Measurements from ENCODE around the gene USP49.
"Not testable (repeated sequence)": the region's sequence is repeated elsewhere in the genome, so short reads cannot be mapped to it uniquely, and the experiment has no call there.

The USP49 gene

DNA sequence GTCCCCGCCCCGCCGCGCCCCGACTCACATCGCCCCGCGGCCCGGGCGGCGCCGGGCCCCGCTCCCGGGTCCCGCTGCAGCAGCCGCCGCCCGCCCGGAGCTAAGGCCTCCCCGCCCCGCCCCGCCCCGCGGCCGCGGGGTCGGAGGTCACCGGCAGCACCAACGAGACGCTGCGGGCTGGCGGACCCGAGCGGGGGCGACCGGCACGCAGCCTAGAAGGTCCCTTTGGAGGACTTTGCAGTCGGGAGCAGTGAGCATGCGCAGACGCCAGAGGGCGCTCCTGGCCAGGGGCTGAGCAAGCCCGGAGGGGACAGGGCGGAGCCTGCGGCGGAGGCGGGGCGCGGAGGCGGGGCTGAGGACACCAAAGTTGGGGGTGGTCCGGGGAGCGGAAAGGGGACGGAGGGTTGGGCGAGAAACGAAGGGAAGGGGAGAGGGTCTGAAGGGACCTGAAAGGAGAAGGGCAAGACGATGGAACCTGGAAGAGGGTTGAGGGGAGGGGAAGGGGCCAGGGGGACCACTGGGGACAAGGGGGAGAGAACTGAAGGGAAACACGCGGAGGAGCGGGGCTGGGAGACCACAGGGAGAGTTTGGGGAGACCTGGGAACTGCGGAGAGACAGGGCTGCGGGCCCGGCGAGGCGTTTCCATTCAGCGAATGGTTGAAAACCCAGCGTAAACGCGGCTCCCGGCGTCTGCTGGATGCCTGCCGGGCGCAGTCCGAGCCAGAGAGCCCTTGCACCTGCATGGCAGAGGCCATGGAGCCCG lies 115.2 kb downstream of the USP49 start, which contains the start of gene FRS3:
Gene FRS3 (minus strand): TSS at position 113 of the 763 bp plus-strand sequence. CDS start 2,913 bp downstream, outside the sequence.
- DNase-seq = peak; percentile 92

DNA sequence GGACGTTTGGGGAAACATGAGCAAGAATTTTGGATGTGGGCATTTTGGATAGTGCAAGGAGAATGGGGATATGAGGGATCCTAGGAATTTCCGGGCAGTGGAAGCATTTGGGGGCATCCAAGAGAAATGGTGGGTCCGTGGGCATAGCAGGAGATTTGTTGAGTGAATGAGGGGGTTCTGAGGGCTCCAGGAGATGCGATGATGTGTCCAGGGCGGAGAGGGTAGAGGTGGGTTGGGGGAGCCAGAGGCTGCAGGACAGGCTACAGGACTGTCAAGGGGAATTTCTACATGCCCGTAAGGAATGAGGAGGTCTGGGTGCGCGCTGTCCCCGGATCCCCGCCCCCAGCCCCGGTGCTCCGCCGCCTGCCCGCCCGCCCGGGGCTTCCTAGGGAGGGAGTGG lies 115.8 kb downstream of the USP49 start:
- DNase-seq = no peak

DNA sequence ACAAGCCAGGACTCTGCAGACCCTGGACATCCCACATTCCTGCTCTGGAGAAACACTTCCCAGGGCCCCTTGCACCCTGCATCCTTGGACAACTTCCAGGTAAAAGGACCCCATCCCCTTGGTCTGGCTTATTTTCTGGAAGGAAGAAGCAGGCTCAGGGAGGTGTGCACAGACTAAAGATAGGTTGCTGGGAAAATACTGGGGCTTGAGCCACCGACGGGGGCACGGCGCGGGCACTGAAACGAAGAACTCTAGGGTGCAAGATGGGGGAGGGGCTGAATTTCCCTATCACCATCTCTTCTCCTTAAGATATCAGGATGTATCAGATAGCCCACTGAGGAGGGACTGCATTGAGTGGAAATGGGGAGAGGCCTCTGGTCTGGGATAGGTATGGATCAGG lies 116.3 kb downstream of the USP49 start:
- DNase-seq = no peak

DNA sequence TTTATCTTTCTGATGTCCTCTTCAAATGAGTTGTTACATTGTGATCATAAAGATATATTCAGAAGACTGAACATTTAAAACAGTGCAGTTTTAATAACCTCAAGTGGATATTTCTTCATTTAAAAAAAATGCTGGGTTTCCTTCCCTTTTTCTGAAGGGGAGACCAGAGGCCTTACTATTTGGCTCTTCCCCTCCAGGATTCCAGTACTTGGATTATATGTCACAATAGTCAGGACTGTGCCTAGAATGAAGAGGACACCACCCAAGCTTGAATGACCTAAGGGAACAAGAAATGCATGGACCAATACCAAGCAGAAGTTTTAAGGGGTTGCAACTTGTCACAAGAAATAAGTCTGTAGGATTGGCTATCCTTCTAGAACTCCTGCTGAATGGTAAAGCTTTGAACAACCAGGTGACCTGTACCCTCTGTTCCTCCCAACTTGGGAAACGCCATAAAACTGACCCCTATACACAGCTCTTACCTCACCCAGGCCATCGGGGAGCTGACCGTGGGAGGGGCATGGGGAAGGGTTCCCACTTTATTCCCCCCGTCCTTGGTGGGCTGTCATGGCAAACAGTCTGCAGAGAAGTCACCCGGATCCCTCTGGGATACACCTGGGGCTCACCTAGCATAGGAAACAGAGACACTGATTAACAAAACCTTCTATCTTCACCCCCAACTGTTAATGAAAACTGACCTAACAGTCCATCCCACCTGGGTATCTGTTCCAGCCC lies 117.5 kb downstream of the USP49 start:
- DNase-seq = no peak

DNA sequence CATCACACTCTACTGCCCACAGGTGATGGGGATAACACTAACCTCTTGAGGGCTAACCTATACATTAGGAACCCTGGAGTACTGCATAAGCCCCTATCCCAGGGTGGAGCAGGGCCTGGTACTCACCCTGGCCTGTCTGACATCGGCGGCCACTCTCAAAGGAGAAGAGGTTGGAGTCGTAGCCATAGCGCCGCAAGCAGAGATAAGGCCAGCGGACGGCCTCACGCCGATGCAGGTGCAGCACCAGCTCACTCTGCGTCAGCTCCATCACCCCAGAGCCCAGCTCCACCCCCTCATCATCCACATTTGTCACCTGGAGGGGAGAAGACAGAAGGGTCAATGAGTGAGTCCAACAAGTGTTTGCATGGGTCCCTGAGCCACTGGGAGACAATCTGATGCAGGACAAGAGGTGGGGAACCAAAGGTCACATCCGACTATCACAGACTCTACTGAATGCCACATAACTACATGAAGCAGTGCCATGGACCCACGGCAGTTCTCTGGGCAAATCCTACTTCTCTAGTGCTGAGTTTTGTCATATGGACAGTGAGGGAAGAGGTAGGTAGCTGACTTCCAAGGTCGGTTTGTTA lies 119.8 kb downstream of the USP49 start:
- DNase-seq = no peak

DNA sequence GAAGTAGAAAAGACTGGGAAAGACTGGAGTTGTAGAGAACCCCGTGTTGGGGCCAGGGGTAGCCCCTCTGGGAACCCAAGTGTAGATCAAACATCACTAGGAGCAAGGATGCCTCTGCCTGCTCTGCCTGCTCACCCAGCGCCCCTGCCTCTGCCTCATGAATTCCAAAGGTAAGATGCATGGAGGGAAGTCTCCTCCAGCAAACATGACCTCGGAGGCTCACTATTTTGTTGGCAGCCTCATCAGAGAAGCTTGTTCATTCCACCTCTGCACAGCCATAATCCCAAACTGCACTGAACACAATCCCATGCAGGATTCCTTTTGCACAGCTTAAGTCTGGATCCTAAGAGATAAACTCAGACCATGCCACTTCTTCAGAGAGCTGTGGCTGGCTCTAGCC lies 120.3 kb downstream of the USP49 start:
- no peak for DNase-seq

DNA sequence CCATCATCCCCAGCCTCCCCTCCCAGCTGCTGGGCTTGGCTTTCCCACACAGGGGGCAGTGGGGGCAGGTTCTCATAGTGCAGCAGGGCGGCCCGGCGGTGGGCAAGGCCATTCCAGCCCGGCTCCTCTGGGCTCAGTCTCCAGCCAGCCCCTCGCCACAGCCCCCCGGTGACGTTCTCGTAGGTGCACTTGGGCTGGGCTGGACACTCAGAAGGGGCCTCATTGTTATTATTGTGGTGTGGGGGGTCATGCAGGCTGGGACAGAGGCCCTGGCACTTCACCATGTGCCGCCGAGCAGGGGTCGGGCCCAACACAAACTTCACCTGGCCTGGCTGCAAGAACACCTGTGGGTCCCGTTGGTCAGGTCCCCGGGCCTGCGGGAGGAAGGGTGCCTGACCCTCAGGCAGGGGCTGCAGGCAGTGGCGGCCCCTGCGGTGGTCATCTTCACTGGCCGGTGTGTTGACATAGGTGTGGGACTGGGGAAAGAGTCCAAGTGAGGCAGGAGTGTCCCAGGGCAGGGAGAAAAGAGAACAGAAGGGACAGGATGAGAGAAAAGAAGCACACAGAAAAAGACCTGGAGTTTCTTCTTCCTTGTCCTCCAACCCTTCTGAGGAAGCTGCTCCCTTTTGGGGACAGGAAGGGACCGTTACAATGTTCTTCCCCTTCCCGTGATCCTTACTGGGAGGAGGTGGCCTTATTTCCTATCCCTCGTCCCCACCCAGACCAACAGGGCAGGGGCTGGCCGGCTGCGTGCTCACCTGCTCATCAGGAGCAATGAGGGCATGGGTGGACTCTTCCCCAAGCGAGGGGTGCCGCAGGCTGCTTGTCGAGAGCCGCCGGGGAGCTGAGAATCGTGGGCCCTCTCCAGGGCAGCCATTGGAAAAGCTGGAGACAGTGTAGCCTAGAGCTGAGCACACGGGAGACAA lies 123.9 kb downstream of the USP49 start:
- DNase-seq = no peak

DNA sequence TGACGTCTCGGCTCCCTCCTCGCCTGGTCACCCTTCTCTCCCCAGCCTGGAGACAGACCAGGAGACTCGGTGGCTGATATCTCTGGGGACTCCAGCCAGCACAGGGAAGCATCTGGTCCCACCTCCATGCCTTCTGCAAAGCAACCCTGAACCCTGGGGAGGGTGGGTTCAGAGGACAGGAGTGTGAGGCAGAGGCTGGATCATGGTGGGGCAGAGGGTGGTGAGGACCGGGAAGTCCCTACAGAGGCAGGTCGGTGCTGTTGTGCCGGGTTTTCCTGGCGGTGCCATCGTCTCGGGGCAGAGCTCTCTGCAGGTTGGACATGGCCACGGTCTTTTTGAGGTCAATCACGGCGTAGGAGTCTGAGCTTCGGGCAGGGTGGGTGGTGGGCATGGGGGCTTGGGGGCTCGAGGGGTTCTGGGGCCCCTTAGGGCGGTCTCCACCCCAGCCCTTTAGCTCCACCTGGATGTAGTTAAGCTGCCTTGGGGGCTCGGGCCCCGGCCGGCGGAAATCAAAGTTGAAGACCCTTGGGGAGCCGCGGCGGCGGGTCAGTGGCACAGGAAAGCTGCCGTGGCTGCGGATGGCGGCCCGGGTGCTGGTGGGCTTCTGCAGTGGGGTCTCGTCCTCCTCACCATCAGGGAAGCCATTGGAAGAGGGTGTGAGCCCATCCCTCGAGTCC lies 124.7 kb downstream of the USP49 start:
- no peak for DNase-seq

DNA sequence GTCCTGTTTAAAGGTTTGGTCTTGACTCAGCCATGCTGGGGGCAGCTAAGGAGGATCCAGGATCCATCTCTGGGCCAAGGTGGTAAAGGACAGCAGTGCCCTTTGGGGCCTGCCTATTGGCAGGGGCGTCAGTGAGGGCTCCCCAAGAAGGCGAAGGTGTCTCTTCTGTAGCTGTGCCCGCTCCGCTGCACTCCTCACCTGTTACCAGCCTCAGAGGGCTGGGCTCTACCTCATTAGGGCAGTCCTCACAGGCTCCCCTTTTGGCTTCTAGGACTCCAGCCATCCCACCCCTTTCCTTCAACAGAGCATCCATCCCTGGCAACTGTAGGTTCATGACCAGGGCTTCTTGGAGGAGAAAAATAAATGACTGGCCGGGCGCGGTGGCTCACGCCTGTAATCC lies 125.8 kb downstream of the USP49 start:
- no peak for DNase-seq

DNA sequence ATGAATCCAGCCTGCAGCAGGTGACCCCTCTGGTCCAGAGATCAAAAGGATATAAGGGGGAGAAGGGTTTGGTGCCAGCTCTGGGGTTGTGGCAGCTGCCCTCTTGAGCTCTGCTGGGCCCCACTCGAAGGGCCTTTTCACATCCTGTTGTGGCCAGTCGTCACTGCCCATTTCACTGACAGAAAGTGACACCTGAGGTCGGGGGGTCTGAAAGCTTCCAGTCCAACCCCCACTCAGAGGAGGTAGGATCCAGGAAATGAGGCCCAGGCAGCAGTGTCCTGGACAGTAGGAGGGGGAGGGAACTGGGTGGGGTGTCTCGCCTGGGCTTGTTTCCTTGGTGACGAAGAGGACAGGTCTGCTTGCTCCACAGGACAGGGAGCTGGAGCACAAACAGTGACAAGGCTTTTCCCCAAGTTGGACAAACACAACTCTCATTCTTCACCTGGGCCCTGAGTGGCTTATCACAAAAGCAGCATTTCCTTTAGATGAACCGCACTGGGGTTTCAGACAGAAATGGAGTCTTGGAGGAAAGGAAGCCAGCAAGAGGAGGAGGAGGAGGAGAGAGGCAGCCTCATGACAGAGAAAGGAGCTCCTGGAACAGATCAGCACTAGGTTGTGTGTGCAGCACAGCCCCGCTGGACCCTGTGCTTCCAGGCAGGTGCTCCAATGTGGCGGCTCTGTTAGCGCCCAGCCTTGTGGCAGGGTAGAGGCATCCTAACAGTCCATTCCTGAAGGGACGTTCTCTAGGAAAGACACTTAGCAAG lies 126.4 kb downstream of the USP49 start:
- DNase-seq = no peak

DNA sequence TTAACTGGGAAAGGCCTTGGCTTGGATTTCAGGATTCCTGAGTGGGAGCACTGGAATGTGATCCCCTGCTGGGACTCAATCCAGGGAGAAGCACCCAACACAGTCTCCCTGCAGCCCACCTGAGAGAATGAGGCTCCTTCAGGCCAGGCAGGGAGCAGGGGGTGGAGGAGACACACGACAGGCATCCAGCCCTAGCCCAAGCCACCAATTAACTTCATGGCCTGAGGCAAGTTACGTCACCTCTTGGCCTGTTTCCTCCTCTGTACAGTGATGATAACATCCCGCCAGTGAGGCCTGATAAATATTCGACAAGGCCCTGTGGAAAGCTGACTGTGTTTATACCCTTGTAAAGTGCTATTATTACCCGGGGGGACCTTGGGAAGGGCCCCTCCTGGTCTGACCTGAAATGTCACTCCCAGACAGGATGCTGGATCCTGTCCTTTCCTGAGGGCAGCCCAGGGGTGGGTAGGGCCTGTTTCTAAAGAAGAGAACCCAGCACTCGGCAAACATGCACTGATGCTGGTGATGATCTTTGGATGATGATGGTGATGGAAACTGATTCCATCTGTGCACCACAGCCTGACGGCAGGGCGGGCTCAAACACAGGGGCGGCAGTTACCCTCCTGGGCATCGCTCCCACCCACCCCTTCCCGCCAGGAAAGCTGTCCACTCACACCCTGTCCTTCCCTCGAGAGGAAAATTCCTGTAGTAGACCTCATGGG lies 127.9 kb downstream of the USP49 start:
- peak; percentile 63 for DNase-seq

DNA sequence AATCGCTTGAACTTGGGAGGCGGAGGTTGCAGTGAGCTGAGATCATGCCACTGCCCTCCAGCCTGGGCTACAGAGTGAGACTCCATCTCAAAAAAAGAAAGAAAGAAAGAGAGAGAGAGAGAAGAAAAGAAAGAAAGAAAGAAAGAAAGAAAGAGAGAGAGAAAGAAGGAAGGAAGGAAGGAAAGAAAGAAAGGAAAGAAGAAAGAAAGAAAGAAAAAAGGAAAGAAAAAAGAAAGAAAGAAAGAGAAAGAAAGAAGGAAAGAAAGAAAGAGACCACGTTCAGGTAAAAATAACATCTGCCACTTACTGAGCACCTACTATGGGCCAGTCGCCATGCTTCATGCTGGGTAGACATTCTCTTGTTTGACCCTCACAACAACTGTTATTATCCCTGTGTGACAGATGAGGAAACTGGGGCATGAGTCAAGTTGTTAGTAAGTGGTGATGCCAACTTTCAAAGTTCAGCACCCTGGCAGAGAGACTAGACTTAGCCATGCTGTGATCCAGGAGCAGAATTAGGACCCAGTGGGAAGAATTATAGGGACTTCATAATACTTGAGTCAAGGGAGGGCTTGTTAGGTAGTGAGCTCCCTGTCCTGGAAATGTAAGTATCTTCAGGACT lies 129.0 kb downstream of the USP49 start:
- DNase-seq = not testable (repeated sequence)

DNA sequence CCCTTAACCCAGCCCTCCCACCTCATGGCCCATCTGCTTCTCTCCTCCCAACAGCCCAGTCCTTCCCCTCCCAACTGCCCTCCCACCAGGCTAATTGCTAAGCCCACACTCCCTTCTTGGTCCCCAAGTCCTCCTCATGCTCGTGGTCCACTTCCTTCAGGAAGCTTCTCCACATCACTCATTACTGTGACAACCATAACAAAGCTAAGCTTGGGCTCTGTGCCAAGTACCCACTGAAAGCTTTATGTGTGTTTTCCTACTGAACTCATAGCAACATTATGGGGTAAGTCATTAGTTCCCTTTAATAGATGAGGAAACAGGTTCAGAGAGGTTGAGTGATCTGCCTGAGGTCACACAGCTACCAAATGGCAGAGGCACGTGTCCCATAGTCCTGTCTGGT lies 131.7 kb downstream of the USP49 start:
- DNase-seq = no peak

DNA sequence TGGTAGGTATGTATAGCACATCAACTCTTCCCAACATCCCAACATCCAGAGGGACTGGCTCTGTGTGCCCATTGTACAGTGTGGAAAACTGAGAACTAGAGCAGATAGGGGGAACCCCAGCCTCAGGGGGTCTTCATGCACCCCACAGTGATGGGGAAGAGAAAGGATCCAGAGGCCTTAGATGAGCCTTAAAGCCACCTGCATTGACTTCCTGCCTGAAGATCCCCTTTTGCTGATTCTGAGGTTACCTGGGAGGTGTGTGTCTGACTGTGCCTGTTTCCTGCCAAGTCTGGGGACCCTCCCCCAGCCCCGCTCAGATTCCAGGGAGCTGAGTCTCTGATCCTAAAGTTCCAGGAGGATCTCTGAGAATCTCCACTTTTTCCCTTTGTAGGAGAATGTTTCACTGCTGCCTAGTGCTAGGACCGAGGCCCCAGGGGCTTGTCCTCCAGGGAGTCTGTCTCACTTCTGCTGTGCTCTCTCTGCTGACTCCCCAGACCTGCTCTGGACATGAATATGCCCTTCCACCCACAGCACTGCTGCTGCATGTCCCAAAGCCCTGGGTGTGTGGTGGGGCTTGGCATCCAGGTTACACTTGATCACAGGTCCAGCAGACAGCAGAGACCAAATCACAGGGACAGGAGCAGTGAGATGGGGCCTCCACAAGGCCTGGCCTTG lies 135.1 kb downstream of the USP49 start:
- DNase-seq = no peak

DNA sequence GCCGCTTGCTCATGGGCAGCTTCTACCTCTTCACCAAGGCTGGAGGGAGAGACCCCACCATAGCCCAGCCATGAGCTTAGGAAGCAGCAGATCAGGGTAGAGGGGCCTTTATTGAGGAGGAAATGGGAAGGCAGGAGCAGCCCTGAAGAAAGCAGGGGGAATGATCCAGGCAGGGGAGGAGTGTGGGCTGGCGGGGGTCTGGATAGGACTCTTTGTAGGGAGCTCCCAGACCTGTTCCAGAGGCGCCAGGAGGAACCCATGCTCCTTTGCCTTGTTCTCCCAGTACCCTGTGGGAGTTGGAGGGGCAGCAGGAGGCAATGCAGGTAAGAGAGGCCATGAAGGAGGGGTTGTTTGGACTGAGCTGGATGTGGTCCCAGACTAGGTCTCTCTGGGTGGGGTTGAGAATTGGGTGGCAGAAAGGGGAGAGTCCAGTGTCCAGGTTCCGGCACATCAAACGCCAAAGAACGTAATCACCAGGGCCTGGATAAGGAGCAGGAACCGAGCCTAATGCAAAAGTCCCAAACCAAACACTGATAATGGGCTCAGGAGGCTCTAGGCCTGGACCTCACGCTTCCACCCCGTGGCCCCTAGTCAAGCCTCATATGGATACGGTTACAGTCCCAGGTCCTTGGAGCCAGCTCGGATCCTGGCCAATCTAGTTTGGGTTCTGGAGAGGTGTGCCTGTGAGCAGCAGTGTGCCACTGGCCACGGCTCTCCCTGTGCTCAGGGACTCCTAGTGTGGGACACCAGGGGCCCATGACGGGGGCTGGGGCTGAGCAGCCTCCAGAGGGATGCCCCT lies 135.9 kb downstream of the USP49 start:
- DNase-seq = no peak

DNA sequence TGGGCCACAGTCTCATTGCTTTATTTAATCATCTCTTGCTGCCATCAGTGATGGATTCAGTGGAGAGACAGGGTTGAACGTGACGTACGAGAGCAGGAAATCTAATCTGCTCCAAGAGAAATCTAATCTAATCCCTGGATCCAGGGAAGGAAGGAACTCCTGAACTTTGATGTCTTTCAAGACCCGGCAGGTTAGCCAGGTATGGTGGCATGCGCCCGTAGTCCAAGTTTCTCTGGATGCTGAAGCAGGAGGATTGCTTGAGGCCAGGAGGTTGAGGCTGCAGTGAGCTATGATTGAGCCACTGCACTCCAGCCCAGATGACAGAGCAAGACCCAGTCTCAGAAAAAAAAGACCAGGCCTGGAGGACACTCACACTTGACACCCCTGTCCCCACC lies 136.5 kb downstream of the USP49 start:
- DNase-seq = no peak

DNA sequence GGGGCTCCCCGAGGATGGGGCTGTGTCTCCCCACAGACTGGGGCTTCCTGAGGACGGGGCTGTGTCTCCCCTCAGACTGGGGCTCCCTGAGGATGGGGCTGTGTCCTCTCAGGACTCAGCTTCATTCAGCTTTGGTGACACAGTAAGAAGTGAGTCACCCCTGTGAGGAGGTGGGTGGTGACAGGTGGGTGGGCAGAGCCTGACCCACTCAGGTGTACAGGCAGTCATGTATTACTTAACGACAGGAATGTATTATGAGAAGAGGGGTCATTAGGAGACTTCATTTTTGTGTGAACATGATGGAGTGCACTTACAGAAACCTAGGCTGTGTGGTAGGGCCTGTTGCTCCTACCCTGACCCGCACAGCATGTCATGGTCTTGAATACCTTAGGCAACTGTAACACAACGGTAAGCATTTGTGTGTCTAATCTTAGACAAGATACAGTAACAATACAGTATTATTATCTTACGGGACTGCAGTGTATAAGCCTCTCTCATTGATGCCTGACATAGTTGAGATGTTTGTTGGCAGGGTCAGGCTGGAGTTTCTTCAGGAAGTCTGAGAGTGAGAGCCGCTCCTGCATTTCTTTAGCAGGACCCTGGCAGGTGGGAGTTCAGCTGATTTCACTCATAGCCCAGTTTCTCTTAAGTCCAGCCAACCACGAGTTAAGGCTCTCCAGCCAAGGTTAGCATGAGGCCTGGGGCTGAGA lies 137.1 kb downstream of the USP49 start:
- no peak for DNase-seq

DNA sequence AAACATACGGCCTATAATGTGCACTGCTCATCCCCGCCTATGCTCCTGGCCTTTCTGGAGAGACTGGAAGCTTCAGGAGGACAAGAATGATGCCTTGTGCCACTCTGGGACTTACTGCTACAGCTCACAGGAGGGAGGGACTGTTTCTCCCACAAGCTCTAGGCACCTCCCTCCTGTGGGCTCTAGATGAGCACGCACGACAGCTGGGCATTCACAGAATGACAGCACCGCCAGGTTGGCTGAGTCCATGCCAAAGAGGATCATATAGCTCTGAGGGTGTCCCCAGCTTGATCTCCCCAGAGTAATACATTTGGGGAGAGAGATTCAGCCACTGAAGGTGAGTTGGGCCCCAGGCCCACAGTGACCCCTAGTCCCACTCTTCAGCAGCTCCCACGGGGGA lies 137.9 kb downstream of the USP49 start:
- DNase-seq = no peak

Data from fibroblast of skin of back (primary cell).